ENCODE data around the gene PI4KA.

PI4KA gene

GRCh38 chr22:20887375-20887774, 28.8 kb upstream of the PI4KA start:
- no peak overlapping the region for H3K9ac ChIP-seq (ENCODE audit: low read length)
- no peak overlapping the region for H2BK120ac ChIP-seq (ENCODE audit: insufficient read depth, low read length, poor library complexity)
- H2AK5ac ChIP-seq (ENCODE audit: low read length) = no peak overlapping the region
- no CpG with 5 or more reads among the region's 5 CpGs for WGBS (ENCODE audit: extremely low coverage, insufficient coverage, insufficient read length)
- no peak overlapping the region for H4K91ac ChIP-seq (ENCODE audit: low read depth, low read length)
- DNase-seq = peak in 1 of 2 donors; percentile 53
- no peak overlapping the region for H4K8ac ChIP-seq (ENCODE audit: low read depth, low read length)
- no peak overlapping the region for H4K12ac ChIP-seq (ENCODE audit: low read depth, low read length)
- peaks cover 0 to 8% of the 10 kb centered on the region in 2 experiments for H3K4me1 ChIP-seq (ENCODE audit: control insufficient read depth in 1 of 2, insufficient read depth in 2 of 2, low read length in 2 of 2)
- H3K9me3 ChIP-seq (ENCODE audit: insufficient read depth, low read depth, low read length) = peaks cover 4% of the 10 kb centered on the region
- H3K36me3 ChIP-seq (ENCODE audit: control insufficient read depth in 1 of 2, insufficient read depth in 2 of 2, low read length in 2 of 2) = peaks cover 23 to 28% of the 10 kb centered on the region in 2 experiments
- no peaks in the 10 kb centered on the region for H3K79me2 ChIP-seq (ENCODE audit: control insufficient read depth, insufficient read depth, low read length, poor library complexity)
- no peak overlapping the region for H3K4me3 ChIP-seq (ENCODE audit: low read depth, low read length)
- no peak overlapping the region for H3K4ac ChIP-seq (ENCODE audit: low read depth, low read length)
- H3K14ac ChIP-seq (ENCODE audit: low read length) = no peak overlapping the region
- H3K4me2 ChIP-seq (ENCODE audit: low read length) = no peak overlapping the region
- H2BK5ac ChIP-seq (ENCODE audit: low read depth, low read length, poor library complexity) = no peak overlapping the region
- H3K27me3 ChIP-seq (ENCODE audit: insufficient read depth, low read length) = no peaks in the 10 kb centered on the region
- no peak overlapping the region for H3K18ac ChIP-seq (ENCODE audit: low read length)
- H2AFZ ChIP-seq (ENCODE audit: insufficient read depth, low read length, poor library complexity) = no peak overlapping the region
- no peak overlapping the region for H3K27ac ChIP-seq (ENCODE audit: low read depth, low read length)
- H2BK12ac ChIP-seq (ENCODE audit: low read length) = no peak overlapping the region
- H3K79me1 ChIP-seq (ENCODE audit: low read length) = no peaks in the 10 kb centered on the region
- no peak overlapping the region for H3K23ac ChIP-seq (ENCODE audit: low read length)

- Histone ChIP-seq H3K4ac (ENCODE audit: low read depth, low read length) (no peak overlapping the region), H2AFZ (ENCODE audit: insufficient read depth, low read length, poor library complexity) (no peak overlapping the region), H3K4me2 (ENCODE audit: low read length) (peak overlapping the region; percentile 13), H2BK12ac (ENCODE audit: low read length) (no peak overlapping the region), H3K27me3 (ENCODE audit: insufficient read depth, low read length) (no peaks in the 10 kb centered on the region), H4K8ac (ENCODE audit: low read depth, low read length) (no peak overlapping the region), H3K23ac (ENCODE audit: low read length) (no peak overlapping the region), H3K4me3 (ENCODE audit: low read depth, low read length) (no peak overlapping the region), H4K12ac (ENCODE audit: low read depth, low read length) (no peak overlapping the region), H4K91ac (ENCODE audit: low read depth, low read length) (no peak overlapping the region), H3K18ac (ENCODE audit: low read length) (no peak overlapping the region), H3K4me1 (ENCODE audit: control insufficient read depth in 1 of 2, insufficient read depth in 2 of 2, low read length in 2 of 2) (peaks cover 3 to 19% of the 10 kb centered on the region in 2 experiments), H3K79me1 (ENCODE audit: low read length) (peaks cover 3% of the 10 kb centered on the region), H3K36me3 (ENCODE audit: control insufficient read depth in 1 of 2, insufficient read depth in 2 of 2, low read length in 2 of 2) (peaks cover 29 to 36% of the 10 kb centered on the region in 2 experiments), H3K14ac (ENCODE audit: low read length) (no peak overlapping the region), H3K9ac (ENCODE audit: low read length) (no peak overlapping the region), H2AK5ac (ENCODE audit: low read length) (no peak overlapping the region), H3K79me2 (ENCODE audit: control insufficient read depth, insufficient read depth, low read length, poor library complexity) (no peaks in the 10 kb centered on the region), H2BK5ac (ENCODE audit: low read depth, low read length, poor library complexity) (no peak overlapping the region), H3K9me3 (ENCODE audit: insufficient read depth, low read depth, low read length) (peaks cover 4% of the 10 kb centered on the region), H3K27ac (ENCODE audit: low read depth, low read length) (peak overlapping the region; percentile 1), H2BK120ac (ENCODE audit: insufficient read depth, low read length, poor library complexity) (no peak overlapping the region)
- DNase-seq = peak; percentile 98 to 99
- WGBS (ENCODE audit: extremely low coverage, insufficient coverage, insufficient read length) = no CpG with 5 or more reads among the region's 10 CpGs
Observed at GRCh38 chr22:20885557-20886323, 27.1 kb upstream of the PI4KA start.

DNA sequence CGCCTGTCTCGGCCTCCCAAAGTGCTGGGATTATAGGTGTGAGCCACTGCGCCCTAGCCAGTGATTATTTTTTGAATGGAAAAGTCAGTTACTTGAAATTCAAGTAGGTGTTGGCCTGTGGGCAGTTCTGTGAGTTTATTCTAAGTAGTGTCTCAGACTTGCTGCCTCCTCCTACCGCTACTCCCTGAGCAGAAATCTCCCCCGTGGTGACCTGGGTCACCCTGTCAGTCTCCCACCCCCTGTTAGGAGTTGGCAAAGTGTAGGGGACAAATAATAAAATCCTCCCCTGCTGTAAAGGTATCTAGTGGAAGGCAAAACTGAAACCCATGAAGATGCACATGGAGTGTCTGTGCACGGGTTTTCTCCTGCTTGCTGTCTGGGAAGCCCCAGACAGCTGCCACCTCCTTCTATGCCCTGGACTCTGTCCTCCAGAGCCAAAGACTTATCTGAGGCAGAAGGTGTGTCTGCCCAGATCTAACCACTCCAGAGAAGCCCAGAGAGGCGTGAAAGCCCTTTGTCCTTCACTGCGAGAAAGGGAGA, 26.5 kb upstream of the PI4KA start:
- Histone ChIP-seq H3K27ac (ENCODE audit: low read depth, low read length) (peak overlapping the region; percentile 1), H3K79me2 (ENCODE audit: control insufficient read depth, insufficient read depth, low read length, poor library complexity) (no peaks in the 10 kb centered on the region), H3K4me2 (ENCODE audit: low read length) (no peak overlapping the region), H4K12ac (ENCODE audit: low read depth, low read length) (no peak overlapping the region), H2BK12ac (ENCODE audit: low read length) (no peak overlapping the region), H3K18ac (ENCODE audit: low read length) (no peak overlapping the region), H3K27me3 (ENCODE audit: insufficient read depth, low read length) (no peaks in the 10 kb centered on the region), H2BK120ac (ENCODE audit: insufficient read depth, low read length, poor library complexity) (no peak overlapping the region), H3K9me3 (ENCODE audit: insufficient read depth, low read depth, low read length) (peaks cover 4% of the 10 kb centered on the region), H3K4ac (ENCODE audit: low read depth, low read length) (no peak overlapping the region), H3K14ac (ENCODE audit: low read length) (no peak overlapping the region), H2AFZ (ENCODE audit: insufficient read depth, low read length, poor library complexity) (no peak overlapping the region), H3K4me3 (ENCODE audit: low read depth, low read length) (no peak overlapping the region), H2BK5ac (ENCODE audit: low read depth, low read length, poor library complexity) (no peak overlapping the region), H4K91ac (ENCODE audit: low read depth, low read length) (no peak overlapping the region), H3K79me1 (ENCODE audit: low read length) (peaks cover 3% of the 10 kb centered on the region), H3K23ac (ENCODE audit: low read length) (no peak overlapping the region), H4K8ac (ENCODE audit: low read depth, low read length) (no peak overlapping the region), H3K4me1 (ENCODE audit: control insufficient read depth in 1 of 2, insufficient read depth in 2 of 2, low read length in 2 of 2) (peaks cover 7 to 19% of the 10 kb centered on the region in 2 experiments), H3K36me3 (ENCODE audit: control insufficient read depth in 1 of 2, insufficient read depth in 2 of 2, low read length in 2 of 2) (peaks cover 29 to 36% of the 10 kb centered on the region in 2 experiments), H2AK5ac (ENCODE audit: low read length) (no peak overlapping the region), H3K9ac (ENCODE audit: low read length) (peak overlapping the region; percentile 11)
- WGBS (ENCODE audit: extremely low coverage, insufficient coverage, insufficient read length) = no CpG with 5 or more reads among the region's 8 CpGs
- peak in 1 of 2 donors; percentile 54 for DNase-seq

DNA sequence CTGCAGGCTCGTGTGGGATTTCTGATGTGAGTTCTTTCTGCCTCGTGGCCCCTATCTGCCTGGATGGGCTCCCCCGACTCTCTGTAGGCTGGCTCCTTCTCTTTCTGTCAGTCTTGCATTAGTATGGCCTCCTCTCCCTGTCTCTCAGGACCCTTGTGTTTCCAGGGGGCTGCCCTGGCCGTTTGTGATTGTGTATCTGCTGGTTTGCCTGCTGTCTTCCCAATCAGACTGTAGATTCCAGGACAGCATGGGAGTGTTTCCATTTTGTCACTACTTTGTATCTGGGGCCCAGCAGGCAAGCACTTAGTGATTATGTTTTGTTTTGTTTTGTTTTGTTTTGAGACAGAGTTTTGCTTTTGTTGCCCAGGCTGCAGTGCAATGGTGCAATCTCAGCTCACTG, 25.8 kb upstream of the PI4KA start:
- H3K4me1 ChIP-seq (ENCODE audit: control insufficient read depth in 1 of 2, insufficient read depth in 2 of 2, low read length in 2 of 2) = peaks cover 7 to 19% of the 10 kb centered on the region in 2 experiments
- H3K9me3 ChIP-seq (ENCODE audit: insufficient read depth, low read depth, low read length) = peaks cover 4% of the 10 kb centered on the region
- H2AK5ac ChIP-seq (ENCODE audit: low read length) = no peak overlapping the region
- peaks cover 27 to 36% of the 10 kb centered on the region in 2 experiments for H3K36me3 ChIP-seq (ENCODE audit: control insufficient read depth in 1 of 2, insufficient read depth in 2 of 2, low read length in 2 of 2)
- no CpG with 5 or more reads among the region's 4 CpGs for WGBS (ENCODE audit: extremely low coverage, insufficient coverage, insufficient read length)
- no peak overlapping the region for H3K4ac ChIP-seq (ENCODE audit: low read depth, low read length)
- H4K8ac ChIP-seq (ENCODE audit: low read depth, low read length) = no peak overlapping the region
- peak; percentile 53 to 82 for DNase-seq
- no peak overlapping the region for H3K9ac ChIP-seq (ENCODE audit: low read length)
- no peak overlapping the region for H2AFZ ChIP-seq (ENCODE audit: insufficient read depth, low read length, poor library complexity)
- no peak overlapping the region for H3K4me2 ChIP-seq (ENCODE audit: low read length)
- H4K12ac ChIP-seq (ENCODE audit: low read depth, low read length) = no peak overlapping the region
- H3K79me1 ChIP-seq (ENCODE audit: low read length) = peaks cover 3% of the 10 kb centered on the region
- H2BK12ac ChIP-seq (ENCODE audit: low read length) = no peak overlapping the region
- H4K91ac ChIP-seq (ENCODE audit: low read depth, low read length) = no peak overlapping the region
- H3K18ac ChIP-seq (ENCODE audit: low read length) = no peak overlapping the region
- H3K79me2 ChIP-seq (ENCODE audit: control insufficient read depth, insufficient read depth, low read length, poor library complexity) = no peaks in the 10 kb centered on the region
- no peak overlapping the region for H3K27ac ChIP-seq (ENCODE audit: low read depth, low read length)
- no peak overlapping the region for H3K4me3 ChIP-seq (ENCODE audit: low read depth, low read length)
- no peaks in the 10 kb centered on the region for H3K27me3 ChIP-seq (ENCODE audit: insufficient read depth, low read length)
- no peak overlapping the region for H3K23ac ChIP-seq (ENCODE audit: low read length)
- H3K14ac ChIP-seq (ENCODE audit: low read length) = no peak overlapping the region
- no peak overlapping the region for H2BK5ac ChIP-seq (ENCODE audit: low read depth, low read length, poor library complexity)
- H2BK120ac ChIP-seq (ENCODE audit: insufficient read depth, low read length, poor library complexity) = no peak overlapping the region
